ENCODE measurements around the gene NKD1. TPM values are rescaled to one million over a fixed set of nuclear protein-coding genes. Genes with fewer than 3 reads are reported as not detected.

NKD1 gene
- total and polyA plus RNA-seq, 2 donors (not counting 1 experiment from before 2014, with no cell fraction given), result 0.16 to 1.9 TPM

DNA sequence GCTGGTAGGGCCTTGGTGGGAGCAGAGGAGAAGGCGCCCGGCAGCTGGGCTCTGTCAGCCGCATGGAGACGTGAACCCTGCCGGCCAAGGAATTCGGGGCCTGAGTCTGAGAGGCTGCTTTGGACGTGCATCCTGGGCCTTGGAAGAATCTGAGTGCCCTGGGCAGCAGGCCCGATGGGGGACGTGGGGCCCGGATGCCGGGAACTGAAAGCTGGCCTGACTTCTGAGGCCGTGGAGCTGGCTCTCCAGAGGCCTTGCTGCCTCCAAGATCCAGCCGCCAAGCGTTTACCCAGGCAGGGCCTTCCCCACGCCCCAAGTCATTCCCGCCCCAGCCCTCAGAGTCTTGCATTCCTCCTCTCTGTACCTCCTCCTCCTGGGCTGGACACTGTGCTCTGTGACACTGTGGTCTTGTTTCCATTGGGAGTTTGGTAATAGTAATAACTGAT is 37.2 kb downstream of the NKD1 start:
- no peak overlapping the region for H3K27ac Mint-ChIP-seq
- no peak for ATAC-seq (ENCODE audit: low read depth)
- ChIA-PET CTCF (interaction anchor here (1.1 kb wide), 1 partner anchor 80 kb away, joined by 3 read pairs; no protein-coding TSS in a partner anchor), POLR2A (no interaction called here)
- Histone ChIP-seq H3K27me3 (replicated peaks in 1 of 4; ENCODE audit: control extremely low read depth in 1 of 4, control insufficient read depth in 3 of 4, insufficient read depth in 4 of 4, low read length in 3 of 4) (no peaks in the 10 kb centered on the region), H2AFZ (ENCODE audit: insufficient read depth, low read depth, low read length, poor library complexity, severe bottlenecking) (no peak overlapping the region), H3K4me2 (replicated peaks; ENCODE audit: low read depth, low read length, poor library complexity, severe bottlenecking) (no peak overlapping the region), H3K9me3 (ENCODE audit: control extremely low read depth in 1 of 3, control insufficient read depth in 2 of 3, insufficient read depth in 1 of 3, low read length in 2 of 3) (peaks cover 0 to 6% (median 0%) of the 10 kb centered on the region in 3 donors), H3K36me3 (replicated peaks in 1 of 2; ENCODE audit: control extremely low read depth in 1 of 2, control insufficient read depth in 1 of 2, extremely low read depth in 1 of 2, insufficient read depth in 2 of 2, low read length in 1 of 2) (no peaks in the 10 kb centered on the region), H3K4me1 (ENCODE audit: control insufficient read depth in 2 of 2, insufficient read depth in 2 of 2, low read length in 2 of 2) (peaks cover 15 to 30% of the 10 kb centered on the region in 2 donors), H3K9ac (ENCODE audit: low read length) (no peak overlapping the region), H3K27ac (ENCODE audit: low read length in 2 of 2) (no peak overlapping the region), H3K4me3 (ENCODE audit: control extremely low read depth in 1 of 5, extremely low read depth in 1 of 5, insufficient read depth in 1 of 5, low read depth in 2 of 5, low read length in 4 of 5) (no peak overlapping the region), H3K79me2 (ENCODE audit: control insufficient read depth, insufficient read depth, low read length) (no peaks in the 10 kb centered on the region), H4K20me1 (ENCODE audit: control insufficient read depth, insufficient read depth, low read length, poor library complexity, severe bottlenecking) (no peaks in the 10 kb centered on the region)
- intact Hi-C loops (cut with micrococcal nuclease), result no loop called here
- no peak for DNase-seq
- WGBS (ENCODE audit: insufficient coverage), result 98% methylated on average over 14 of the region's 16 CpGs
- H3K4me3 Mint-ChIP-seq, result no peak overlapping the region
- TF ChIP-seq EZH2 (IDR thresholded peaks at IDR 0.05; ENCODE audit: borderline replicate concordance, insufficient read depth, low read depth, low read length, poor library complexity, severe bottlenecking), result no peak
- no peaks in the 10 kb centered on the region for H3K27me3 Mint-ChIP-seq
- H3K9me3 Mint-ChIP-seq (ENCODE audit: insufficient read depth), result peaks cover 2% of the 10 kb centered on the region
- peaks cover 17% of the 10 kb centered on the region for H3K4me1 Mint-ChIP-seq

DNA sequence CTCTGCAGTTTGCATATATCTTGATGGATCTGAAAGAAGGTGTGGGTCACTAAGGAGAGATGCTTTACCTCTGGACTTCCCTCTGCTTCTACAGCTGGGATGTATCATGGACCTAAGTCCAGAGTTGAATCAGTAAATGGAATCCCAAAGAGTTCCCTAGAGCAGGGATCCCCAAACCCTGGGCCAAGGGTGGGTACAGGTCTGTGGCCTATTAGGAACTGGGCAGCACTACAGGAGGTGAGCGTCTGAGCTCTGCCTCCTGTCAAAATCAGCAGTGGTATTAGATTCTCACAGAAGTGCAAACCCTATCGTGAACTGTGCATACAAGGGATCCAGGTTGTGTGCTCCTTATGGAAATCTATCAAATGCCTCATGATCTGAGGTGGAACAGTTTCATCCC is 39.3 kb downstream of the NKD1 start:
- ChIA-PET POLR2A (no interaction called here), CTCF (interaction anchor here (1.6 to 1.8 kb wide), 2 partner anchors 40 to 217 kb away, joined by 3 to 4 read pairs; partner anchors contain the start of gene NKD1)
- Mint-ChIP-seq H3K9me3 (ENCODE audit: insufficient read depth) (peaks cover 2% of the 10 kb centered on the region), H3K4me1 (peaks cover 17% of the 10 kb centered on the region), H3K27me3 (no peaks in the 10 kb centered on the region), H3K27ac (peak overlapping the region; percentile 29), H3K4me3 (no peak overlapping the region)
- Histone ChIP-seq H3K36me3 (replicated peaks in 1 of 2; ENCODE audit: control extremely low read depth in 1 of 2, control insufficient read depth in 1 of 2, extremely low read depth in 1 of 2, insufficient read depth in 2 of 2, low read length in 1 of 2) (no peaks in the 10 kb centered on the region), H3K4me1 (ENCODE audit: control insufficient read depth in 2 of 2, insufficient read depth in 2 of 2, low read length in 2 of 2) (peaks cover 15 to 30% of the 10 kb centered on the region in 2 donors), H3K4me3 (ENCODE audit: control extremely low read depth in 1 of 5, extremely low read depth in 1 of 5, insufficient read depth in 1 of 5, low read depth in 2 of 5, low read length in 4 of 5) (no peak overlapping the region), H3K4me2 (replicated peaks; ENCODE audit: low read depth, low read length, poor library complexity, severe bottlenecking) (no peak overlapping the region), H3K9ac (ENCODE audit: low read length) (no peak overlapping the region), H2AFZ (ENCODE audit: insufficient read depth, low read depth, low read length, poor library complexity, severe bottlenecking) (no peak overlapping the region), H4K20me1 (ENCODE audit: control insufficient read depth, insufficient read depth, low read length, poor library complexity, severe bottlenecking) (no peaks in the 10 kb centered on the region), H3K79me2 (ENCODE audit: control insufficient read depth, insufficient read depth, low read length) (no peaks in the 10 kb centered on the region), H3K27ac (ENCODE audit: low read length in 2 of 2) (no peak overlapping the region), H3K9me3 (ENCODE audit: control extremely low read depth in 1 of 3, control insufficient read depth in 2 of 3, insufficient read depth in 1 of 3, low read length in 2 of 3) (peaks cover 0 to 6% (median 0%) of the 10 kb centered on the region in 3 donors), H3K27me3 (replicated peaks in 1 of 4; ENCODE audit: control extremely low read depth in 1 of 4, control insufficient read depth in 3 of 4, insufficient read depth in 4 of 4, low read length in 3 of 4) (no peaks in the 10 kb centered on the region)
- intact Hi-C loops (cut with micrococcal nuclease), result no loop called here
- ATAC-seq (ENCODE audit: low read depth) (no peak), DNase-seq (no peak)
- 100% methylated on average over 2 of the region's 2 CpGs for WGBS (ENCODE audit: insufficient coverage)
- TF ChIP-seq, protein P1, sequence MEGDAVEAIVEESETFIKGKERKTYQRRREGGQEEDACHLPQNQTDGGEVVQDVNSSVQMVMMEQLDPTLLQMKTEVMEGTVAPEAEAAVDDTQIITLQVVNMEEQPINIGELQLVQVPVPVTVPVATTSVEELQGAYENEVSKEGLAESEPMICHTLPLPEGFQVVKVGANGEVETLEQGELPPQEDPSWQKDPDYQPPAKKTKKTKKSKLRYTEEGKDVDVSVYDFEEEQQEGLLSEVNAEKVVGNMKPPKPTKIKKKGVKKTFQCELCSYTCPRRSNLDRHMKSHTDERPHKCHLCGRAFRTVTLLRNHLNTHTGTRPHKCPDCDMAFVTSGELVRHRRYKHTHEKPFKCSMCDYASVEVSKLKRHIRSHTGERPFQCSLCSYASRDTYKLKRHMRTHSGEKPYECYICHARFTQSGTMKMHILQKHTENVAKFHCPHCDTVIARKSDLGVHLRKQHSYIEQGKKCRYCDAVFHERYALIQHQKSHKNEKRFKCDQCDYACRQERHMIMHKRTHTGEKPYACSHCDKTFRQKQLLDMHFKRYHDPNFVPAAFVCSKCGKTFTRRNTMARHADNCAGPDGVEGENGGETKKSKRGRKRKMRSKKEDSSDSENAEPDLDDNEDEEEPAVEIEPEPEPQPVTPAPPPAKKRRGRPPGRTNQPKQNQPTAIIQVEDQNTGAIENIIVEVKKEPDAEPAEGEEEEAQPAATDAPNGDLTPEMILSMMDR (IDR thresholded peaks at IDR 0.05), result no peak
- no peak for TF ChIP-seq EZH2 (IDR thresholded peaks at IDR 0.05; ENCODE audit: borderline replicate concordance, insufficient read depth, low read depth, low read length, poor library complexity, severe bottlenecking)
